Activated T-cell treated with anti-CD3 and anti-CD28 coated beads for 24 hours (primary cell): Measurements from ENCODE around the gene BDKRB2.

ENCODE experiments used
- DNase-seq: peaks from one replicate; pipeline ENCODE4 v3.0.0-alpha.2; 2020; ENCODE audit warnings: low read depth

Gene BDKRB2

GRCh38 chr14:96198430-96199130, 6.1 kb upstream of the BDKRB2 start:
- DNase-seq = no peak

- DNase-seq = no peak
These were observed 3.5 kb upstream of the BDKRB2 start for GRCh38 chr14:96201157-96201556.

GRCh38 chr14:96201965-96202364, 2.7 kb upstream of the BDKRB2 start:
- no peak for DNase-seq

GRCh38 chr14:96202441-96203094, 2.1 kb upstream of the BDKRB2 start:
- no peak for DNase-seq

GRCh38 chr14:96203116-96203515, 1.5 kb upstream of the BDKRB2 start:
- no peak for DNase-seq

GRCh38 chr14:96203635-96204034, 1.0 kb upstream of the BDKRB2 start:
- DNase-seq = no peak

- DNase-seq = no peak
These were observed 679 bp downstream of the BDKRB2 start for GRCh38 chr14:96205059-96205977.

- DNase-seq = no peak
These were observed 1.3 kb downstream of the BDKRB2 start for GRCh38 chr14:96205978-96206360.

- DNase-seq = no peak
These were observed 1.8 kb downstream of the BDKRB2 start for GRCh38 chr14:96206461-96206860.

GRCh38 chr14:96207686-96208085, 3.0 kb downstream of the BDKRB2 start:
- no peak for DNase-seq

- no peak for DNase-seq
These were observed 4.1 kb downstream of the BDKRB2 start for GRCh38 chr14:96208739-96209138.

GRCh38 chr14:96212140-96212539, 7.5 kb downstream of the BDKRB2 start:
- DNase-seq = no peak

- DNase-seq = no peak
These were observed 8.3 kb downstream of the BDKRB2 start for GRCh38 chr14:96212896-96213295.

- no peak for DNase-seq
These were observed 9.3 kb downstream of the BDKRB2 start for GRCh38 chr14:96213871-96214465.

- DNase-seq = no peak
These were observed 10.2 kb downstream of the BDKRB2 start for GRCh38 chr14:96214793-96215192.

- no peak for DNase-seq
These were observed 11.0 kb downstream of the BDKRB2 start for GRCh38 chr14:96215452-96216244.

- no peak for DNase-seq
These were observed 12.0 kb downstream of the BDKRB2 start for GRCh38 chr14:96216627-96217026.

- no peak for DNase-seq
These were observed 12.8 kb downstream of the BDKRB2 start for GRCh38 chr14:96217376-96217913.

- DNase-seq = no peak
These were observed 16.5 kb downstream of the BDKRB2 start for GRCh38 chr14:96221109-96221650.

GRCh38 chr14:96221841-96222240, 17.2 kb downstream of the BDKRB2 start:
- no peak for DNase-seq

- DNase-seq = no peak
These were observed 19.9 kb downstream of the BDKRB2 start for GRCh38 chr14:96224480-96225096.
